ENCODE results near the gene KIZ.

The KIZ gene

DNA sequence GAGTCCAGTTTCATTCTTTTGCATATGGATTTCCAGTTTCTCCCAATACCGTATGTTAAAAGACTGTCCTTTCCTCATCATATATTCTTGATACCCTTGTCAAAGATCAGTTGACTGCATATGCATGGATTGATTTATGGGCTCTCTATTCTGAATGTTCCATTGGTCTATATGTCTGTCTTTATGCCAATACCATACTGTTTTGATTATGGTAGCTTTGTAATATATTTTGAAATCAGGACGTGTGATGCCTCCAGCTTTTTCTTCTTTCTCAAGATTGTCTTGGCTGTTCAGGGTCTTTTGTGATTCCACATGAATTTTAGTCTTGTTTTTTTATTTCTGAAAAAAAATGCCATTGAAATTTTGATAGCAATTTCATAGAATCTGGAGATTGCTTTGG lies 51.9 kb downstream of the KIZ start:
- DNase-seq (ENCODE audit: low read depth in 2 of 2): no peak

DNA sequence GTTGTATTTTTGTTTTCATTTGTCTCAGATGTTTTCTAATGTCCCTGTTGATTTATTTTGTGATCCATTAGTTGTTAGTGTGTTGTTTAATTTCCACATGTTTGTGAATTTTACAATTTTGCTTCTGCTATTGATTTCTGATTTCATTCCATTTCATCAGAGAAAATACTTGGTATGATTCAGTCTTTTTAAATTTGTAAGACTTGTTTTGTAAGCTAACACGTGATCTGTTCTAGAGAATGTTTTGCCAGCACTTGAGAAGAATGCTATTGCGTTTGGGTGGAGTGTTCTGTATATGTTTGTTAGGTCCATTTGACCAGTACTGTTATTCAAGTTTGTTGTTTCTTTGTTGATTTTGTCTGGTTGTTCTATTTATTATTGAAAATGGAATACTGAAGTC lies 53.9 kb downstream of the KIZ start:
- peak; percentile 30 to 31 for DNase-seq (ENCODE audit: low read depth in 2 of 2)

DNA sequence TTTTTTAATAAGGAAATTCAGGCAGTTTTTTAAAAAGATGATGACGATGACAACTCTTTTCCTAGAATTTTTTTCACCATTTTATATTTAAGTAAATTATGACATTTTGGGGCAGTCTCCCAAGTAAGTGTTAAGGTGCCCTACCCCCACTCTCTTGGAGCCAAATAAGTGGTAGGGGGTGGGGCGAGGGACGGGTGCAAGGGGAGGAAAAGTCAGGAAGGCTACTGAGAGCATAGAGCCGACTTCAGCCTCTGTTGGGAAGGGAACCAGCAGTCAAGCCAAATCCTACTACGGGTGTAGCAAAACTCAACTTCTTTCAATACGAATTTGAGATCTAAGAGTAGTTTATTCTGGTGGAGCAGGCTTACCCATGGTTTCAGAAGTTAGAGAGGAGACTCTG lies 54.4 kb downstream of the KIZ start:
- no peak for DNase-seq (ENCODE audit: low read depth in 2 of 2)

DNA sequence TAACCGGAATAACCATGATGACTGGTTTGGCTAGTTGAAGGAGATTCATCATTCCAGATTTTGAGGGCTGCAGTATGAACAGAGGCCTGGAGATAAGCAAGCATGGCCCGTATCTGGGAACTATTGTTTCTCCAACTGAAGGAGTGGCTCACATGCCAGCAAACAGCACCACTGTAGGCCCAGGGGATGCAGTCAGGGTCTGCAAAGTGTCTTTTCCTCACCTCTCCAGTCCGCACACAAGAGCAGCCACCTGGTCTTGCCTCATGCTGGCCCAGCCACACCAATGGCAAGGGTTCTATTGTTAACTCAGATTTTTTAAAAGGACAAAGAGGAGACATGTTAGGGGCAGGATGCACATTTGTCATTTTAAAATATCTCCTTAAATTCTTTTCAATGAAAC lies 55.1 kb downstream of the KIZ start:
- no peak for DNase-seq (ENCODE audit: low read depth in 2 of 2)

DNA sequence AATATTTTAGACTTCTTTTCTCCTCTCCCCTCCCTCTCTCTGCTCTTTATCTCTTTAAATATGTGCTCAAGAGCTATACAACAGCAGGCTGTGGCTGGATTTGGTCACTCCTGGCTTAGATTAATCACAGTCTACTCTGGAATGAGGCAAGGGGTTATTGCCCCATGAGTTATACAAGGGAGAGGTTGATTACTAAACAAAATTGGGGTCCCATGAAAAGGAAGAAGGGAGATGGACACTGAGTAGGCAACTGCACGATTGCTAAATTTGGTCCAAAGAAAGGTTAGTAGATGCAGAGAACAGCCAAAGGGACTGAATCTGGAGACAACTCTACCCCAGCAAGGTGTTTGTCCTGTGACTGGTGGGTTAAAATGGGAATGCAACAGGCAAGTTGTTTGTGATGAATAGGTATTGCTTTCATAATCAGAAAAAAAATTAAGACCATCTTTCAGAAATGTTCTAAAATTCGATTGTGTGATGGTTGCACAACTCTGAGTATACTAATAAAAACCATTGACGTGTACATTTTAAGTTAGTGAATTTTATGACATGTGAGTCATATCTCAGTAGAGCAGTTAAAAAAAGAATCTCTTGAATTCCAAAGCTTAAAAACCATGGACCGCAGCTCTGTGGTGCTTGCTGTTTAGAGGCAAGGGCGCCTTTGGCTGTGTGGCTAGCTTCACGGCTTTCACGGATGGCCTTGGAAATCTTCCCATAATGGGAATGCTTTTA lies 57.1 kb downstream of the KIZ start:
- peak; percentile 96 to 97 for DNase-seq (ENCODE audit: low read depth in 2 of 2)

DNA sequence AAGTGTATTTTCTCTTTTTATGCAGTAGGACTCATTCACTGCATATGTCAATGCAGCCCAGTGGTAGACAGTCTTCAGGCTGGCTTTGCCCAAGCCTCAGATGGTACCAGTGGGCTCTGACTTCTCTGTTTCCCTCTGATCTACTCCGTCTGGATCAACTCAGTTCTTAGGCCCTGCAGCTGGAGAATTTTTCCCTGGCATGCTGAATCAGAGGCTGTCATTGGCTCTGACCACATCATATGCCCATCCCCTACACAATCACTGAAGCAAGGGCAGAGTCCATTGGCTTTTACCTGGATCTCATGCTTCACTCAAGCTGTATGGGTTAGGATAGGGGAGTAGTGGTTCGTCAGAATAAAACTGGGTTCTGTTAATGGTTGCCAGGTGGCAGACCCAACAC lies 57.8 kb downstream of the KIZ start:
- peak; percentile 24 to 25 for DNase-seq (ENCODE audit: low read depth in 2 of 2)

DNA sequence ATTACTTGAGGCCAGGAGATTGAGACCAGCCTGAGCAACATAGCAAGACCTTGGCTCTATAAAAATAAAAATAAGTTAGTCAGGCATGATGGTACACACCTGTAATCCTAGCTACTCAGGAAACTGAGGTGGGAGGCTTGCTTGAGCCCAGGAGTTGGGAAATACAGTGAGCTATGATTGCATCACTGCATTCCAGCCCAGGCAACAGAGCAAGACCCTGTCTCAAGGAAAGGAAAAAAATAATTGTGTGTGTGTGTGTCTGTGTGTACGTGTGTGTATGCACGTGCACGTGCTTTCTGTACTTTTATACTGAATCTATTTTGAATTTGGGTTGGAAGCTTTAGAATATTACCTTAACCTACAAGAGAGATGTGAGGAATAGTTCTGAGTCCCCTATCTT lies 58.9 kb downstream of the KIZ start:
- DNase-seq (ENCODE audit: low read depth in 2 of 2): peak; percentile 33 to 34

DNA sequence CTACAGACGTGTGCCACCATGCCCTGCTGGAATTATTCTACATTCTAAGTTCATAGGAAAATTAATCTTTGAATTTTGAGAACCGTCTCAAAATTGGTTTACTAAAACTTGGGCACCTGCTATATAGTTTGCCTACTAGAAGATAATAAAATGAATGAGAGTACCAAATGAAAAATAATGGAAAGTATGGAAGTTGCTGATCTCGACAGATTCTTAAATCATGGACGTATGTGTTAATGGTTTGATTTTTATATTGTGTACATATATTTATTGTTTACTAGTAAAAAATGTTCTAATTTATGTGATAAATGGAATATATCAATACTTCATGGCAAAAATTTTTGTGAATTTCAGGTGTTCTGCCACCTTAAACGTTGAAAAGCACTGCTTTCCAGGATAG lies 60.0 kb downstream of the KIZ start:
- DNase-seq (ENCODE audit: low read depth in 2 of 2): no peak

DNA sequence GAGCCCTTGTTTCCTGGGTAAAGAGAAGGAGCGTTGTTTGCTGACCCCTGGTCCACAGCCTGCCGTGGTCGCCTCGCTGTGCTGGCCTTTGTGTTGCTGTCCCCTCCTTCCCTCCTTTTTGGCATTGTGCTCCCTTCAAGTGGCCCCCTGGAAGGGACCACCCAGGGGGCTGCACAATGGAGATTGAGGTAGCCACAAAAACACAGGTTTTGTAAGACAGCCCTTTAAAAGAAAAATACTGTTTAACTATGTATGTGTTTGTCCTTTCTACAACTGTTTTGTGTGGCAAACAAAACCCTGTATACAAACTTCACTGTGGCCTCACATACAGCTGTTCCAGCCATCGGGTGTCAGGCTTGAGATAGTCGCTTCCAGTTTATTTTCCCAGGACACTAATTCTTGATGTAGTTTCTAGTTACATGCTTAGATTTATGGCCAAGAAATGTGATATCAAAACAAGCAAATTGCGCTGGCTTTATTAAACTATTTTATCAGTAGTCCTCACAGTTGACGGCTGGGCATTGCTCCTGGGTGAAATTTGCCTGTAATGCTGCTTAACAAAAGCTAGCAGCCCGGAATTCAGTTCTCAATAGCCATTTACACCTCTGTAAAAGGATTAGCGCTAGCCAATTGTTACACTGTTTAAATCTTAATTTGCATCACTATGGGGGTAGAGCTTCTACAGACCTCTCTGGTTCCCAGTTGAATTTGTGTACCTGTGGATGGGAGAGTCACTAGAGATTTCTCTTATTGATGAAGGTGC lies 64.1 kb downstream of the KIZ start:
- DNase-seq (ENCODE audit: low read depth in 2 of 2): no peak

DNA sequence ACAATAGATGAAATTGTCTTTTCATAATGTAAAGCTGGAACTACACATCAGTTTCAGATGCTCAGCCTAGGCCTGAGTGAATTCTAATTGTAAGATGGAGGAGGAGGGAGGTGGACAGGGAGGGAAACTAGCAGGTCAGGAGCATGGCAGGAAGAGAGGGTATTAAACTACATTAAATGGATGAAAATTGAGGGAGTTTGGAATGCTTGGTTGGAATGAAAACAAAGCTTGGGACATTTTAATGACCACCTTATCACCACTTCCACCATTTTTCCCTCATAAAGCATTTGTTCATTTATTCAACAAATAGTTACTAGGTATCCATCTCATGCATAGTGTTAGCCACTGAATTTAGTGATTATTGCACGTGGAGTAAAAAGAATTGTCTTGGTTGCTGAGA lies 65.0 kb downstream of the KIZ start:
- no peak for DNase-seq (ENCODE audit: low read depth in 2 of 2)

DNA sequence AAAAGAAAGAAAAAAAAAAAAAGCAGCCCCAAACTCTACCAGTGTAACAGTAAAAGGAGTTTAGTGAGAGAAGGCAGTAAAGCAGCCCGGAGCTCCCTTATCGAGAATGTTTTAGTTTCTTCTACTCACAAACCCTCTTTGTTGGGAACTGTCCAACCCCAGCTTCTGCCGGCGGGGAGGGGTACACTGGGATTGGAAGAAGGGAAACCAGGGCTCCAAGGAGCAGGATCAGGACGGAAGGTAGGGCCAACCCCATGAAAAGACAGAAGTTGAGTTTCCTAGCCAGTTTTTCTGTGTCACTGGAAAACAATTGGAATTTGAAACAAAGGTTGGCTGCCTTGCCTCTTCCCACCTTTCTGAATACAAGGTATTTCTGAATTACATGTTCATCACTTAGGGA lies 66.0 kb downstream of the KIZ start:
- DNase-seq (ENCODE audit: low read depth in 2 of 2): no peak

DNA sequence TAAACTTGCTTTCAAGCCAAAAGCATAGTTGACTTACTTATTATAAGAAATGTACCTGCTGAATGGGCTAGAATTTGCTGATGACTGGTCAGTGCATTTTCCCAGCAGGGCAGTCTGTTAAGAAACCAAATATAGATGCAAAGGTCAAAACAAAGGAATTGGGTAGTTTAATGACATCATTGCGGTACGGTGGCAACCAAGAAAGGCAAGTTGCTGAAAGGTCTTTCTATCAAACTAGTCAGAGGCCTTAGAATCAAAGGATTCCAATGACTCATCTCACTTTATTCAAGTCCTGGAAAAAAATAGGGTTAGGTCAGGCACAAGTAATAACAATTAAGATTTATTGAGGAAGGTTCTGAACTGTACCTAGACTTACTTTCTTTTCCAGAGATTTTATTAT lies 76.4 kb downstream of the KIZ start:
- no peak for DNase-seq (ENCODE audit: low read depth in 2 of 2)

DNA sequence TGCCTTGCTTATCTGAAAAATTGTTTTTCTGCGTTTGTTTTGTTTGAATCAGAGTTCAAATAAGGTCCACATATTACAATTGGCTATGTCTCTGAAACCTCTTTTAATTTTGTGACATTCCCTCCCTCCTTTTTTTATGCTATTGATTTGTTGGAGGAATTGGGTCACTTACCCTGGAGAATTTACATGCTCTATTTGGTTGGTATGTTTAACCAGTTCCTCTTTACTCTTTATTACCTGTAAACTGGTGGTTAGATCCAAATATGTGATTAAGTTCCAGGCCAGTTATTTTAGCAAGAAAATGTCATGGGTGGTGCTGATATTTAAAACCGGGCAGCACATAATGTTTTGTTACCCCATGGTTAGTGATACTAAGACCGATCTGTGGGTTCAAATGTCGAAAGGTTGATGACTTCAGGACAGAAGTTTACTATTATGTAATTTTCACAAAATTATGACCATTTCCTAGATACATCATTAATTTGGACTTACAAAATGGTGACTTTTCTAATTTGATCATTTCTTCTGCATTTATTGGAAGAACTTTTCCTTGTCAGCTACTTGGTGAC lies 77.3 kb downstream of the KIZ start:
- no peak for DNase-seq (ENCODE audit: low read depth in 2 of 2)

DNA sequence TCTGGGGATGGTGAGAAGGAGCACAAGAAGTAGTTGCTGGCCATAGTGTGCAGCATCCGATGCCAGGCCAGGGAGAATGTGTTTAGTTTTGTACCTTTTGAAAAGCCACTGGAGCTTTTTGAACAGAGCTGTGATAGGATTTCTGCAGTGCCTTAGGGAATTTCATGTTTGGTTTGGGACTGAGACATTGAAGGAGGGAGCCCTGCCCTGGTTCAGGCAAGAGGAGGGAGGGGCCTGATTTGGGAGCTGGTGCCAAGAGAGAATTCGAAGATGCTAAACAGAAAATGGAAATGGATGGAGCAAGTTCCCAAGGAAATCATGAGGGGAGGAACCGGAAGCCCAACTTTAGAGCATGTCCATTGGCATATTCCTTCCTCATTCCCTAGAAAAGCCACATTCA lies 80.7 kb downstream of the KIZ start:
- DNase-seq (ENCODE audit: low read depth in 2 of 2): no peak

DNA sequence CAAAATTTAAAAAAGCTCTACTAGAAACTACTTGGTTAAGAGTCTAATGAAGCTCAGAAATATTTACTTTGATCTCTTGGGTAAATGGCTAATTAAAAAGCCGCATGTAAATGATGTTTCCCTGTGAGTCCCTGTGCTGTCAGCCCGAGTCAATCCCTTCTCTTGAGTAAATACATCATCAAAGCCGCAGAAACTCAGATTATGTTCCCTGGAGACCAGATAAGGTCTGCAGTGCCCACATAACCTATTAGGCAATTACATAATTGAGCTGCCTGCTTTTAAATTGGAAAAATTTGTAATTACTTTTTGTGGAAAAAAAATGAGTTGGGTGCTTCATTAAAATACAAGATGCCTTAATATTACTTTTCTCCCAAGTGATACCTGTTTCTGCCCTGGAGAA lies 83.1 kb downstream of the KIZ start:
- no peak for DNase-seq (ENCODE audit: low read depth in 2 of 2)

DNA sequence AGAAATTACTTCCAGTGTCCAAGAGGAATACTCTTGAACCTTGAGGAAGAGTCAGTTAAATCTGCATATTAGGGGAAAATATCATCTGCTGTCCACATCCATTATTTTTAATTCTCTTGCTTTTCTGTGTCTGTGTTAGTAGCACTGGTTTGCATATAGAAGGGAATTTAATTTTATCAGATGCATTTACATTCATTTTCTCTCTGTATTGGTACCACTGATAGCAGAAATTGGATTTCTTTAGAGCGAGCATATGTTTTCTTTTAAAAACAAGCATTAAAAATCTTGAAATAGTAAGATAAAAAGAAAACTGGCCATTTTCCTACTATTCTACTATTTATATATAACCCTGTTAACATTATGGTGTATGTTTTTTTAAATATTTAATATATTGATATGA lies 83.8 kb downstream of the KIZ start:
- no peak for DNase-seq (ENCODE audit: low read depth in 2 of 2)

DNA sequence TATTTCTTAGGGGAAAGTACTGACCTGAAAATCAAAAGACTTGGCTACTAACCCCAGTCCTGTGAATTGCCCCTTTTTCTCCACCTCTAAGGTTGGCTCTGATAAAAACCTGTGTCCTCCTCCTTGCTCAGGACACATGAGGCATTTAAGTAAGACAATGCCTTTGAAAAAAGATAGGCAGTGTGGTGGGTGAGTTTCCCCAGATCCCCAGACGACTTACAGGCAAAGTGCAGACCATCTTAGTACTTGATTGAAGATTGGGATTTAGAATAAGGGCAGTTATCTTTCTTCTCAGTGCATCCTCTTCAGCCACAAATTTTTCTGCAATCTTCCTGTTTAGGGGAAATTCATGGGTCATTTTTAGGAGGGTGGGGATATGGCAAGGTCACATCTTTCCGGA lies 87.8 kb downstream of the KIZ start:
- no peak for DNase-seq (ENCODE audit: low read depth in 2 of 2)

DNA sequence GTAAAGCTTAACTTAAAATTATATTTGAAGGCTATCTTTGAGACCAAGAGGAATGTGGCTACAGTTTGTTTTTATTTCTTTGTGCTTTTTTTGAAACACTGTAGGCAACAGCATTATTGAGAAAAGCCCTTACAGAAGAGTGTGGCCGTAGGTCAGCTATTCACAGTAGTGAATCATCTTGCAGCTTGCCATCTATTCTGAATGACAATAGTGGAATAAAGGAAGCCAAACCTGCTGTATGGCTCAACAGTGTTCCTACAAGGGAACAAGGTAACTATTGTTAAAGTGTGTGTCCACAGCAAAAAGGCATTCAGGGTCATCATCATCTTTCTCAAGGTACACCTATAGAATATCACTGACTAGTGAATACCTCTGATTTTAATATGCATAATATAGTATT lies 88.5 kb downstream of the KIZ start:
- DNase-seq (ENCODE audit: low read depth in 2 of 2): no peak

DNA sequence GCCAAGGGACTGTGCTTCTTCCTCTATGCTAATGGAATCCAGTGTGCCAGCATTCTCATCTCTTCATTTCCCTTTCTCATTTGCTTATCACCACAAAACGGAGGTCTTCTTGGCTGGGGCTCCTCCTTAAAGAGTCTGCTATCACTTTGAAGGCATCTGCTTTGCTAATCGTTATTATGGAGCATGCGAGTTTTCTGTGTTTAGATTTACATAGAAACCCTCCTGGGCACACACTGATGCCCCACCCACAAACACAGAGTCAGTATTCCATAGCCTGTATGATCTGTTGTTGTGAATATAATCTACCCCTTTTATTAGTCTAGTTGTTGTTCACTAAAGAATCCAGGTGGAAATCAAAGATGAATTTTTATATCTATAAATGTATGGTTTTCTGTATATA lies 93.8 kb downstream of the KIZ start:
- DNase-seq (ENCODE audit: low read depth in 2 of 2): no peak

DNA sequence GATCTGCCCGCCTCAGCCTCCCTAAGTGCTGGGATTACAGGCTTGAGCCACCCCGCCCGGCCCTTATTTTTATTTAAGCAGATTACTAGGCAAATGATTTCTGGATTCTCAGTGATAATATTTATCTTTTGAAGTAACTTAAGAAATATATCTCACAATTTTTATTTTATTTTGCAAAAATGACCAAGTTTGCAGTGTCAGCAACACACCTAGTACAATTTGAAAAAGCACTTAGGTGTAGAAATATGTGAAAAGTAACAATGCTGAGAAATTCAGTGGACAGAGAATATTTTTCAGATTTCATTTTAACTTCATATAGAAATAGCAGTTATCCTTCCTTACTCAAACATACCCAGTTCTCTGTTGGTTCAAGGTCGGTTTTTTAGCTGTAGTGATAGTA lies 98.3 kb downstream of the KIZ start:
- no peak for DNase-seq (ENCODE audit: low read depth in 2 of 2)

DNA sequence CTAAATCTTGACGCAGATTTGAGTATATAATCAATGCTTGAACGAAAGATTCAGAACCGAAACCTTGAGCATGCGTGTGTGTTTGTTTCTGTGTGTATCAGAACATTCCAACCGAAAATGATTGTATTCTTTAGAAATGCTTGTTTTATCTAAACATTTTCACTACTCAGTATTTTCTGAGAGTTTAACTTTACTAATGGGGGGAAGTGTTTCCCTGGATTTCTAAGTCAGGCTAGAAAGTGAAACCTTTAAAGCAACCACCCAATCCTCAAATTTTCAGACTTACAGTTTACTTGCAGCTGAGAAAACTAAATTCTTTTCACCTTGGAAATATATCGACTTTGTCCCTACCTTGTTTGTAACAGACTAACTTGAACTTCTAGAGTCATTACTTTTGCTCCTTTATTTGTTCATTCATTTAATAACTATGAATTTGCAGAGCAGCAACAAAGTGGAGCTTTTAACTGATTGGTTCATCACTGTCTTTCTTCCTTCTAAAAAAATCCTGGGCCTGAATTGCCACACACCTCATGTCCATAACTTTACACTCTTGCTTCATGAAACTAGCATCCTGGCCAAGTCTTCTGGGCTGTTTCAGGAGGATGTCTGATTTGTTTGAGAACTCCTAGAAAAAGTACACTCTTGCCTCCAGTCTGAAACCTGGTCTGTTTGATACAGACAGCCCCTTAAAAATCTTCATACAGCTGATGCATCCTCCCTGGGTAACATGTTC lies 99.5 kb downstream of the KIZ start:
- no peak for DNase-seq (ENCODE audit: low read depth in 2 of 2)

DNA sequence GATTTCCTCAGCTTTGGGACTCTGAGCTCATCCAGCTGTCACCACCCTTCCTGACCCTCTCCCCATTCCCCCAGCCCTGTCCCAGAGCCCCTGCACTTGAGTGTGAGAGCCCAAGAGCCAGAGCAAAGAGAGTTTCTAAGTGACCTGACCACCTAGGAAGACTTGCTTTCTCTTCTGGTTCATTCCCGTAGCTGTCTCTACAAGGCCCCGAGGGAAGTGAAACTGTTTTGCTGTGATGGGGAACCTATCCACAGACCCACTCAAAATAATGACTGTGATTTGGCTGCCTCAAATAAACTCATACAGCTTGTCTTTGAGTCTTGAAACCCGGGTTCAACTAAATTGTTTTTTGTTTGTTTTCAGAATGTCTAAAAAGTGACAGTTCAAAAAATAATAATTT lies 102.6 kb downstream of the KIZ start:
- DNase-seq (ENCODE audit: low read depth in 2 of 2): no peak

DNA sequence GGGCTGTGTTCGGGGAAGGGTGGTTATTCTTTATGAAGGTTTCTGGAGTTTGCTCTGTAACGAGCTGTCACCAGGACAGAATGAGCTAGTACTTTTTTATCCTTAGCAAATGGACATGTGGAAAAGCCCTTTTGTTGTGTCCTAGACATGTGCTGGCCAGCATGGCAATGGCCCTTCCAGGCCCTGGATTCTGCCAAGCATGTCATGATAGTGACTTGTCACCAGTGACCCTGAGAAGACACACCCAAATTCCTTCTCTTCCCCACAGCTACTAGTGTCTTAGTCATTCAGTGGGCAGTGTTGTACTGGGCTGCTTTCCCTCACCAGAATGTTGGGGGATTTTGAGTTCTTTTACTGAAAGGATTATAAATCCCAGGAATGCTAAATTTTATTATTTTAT lies 103.3 kb downstream of the KIZ start:
- DNase-seq (ENCODE audit: low read depth in 2 of 2): no peak

Data from fibroblast of skin of left quadriceps (primary cell).